WERI-Rb-1 (cell line): ENCODE measurements around the gene METTL15.
"Not testable (repeated sequence)": the region's sequence is repeated elsewhere in the genome, so short reads cannot be mapped to it uniquely, and the experiment has no call there.

Source experiments
- DNase-seq: peaks from one replicate; pipeline ENCODE4 v3.0.0-alpha.2; 2020
- H3K27ac ChIP-seq: fragments of 250-450 bp; sonication (Bioruptor Pico); 2 replicates; pipeline ENCODE4 v1.5.1; 2020; ENCODE audit warnings: mild to moderate bottlenecking, moderate library complexity
- H3K27me3 ChIP-seq: fragments of 250-450 bp; sonication (Bioruptor Pico); 2 replicates; pipeline ENCODE4 v1.5.1; 2021; ENCODE audit warnings: mild to moderate bottlenecking, low read depth, moderate library complexity; ENCODE audit not compliant: insufficient read depth, severe bottlenecking
- H3K36me3 ChIP-seq: fragments of 250-450 bp; sonication (Bioruptor Pico); 2 replicates; pipeline ENCODE4 v1.5.1; 2020; ENCODE audit warnings: mild to moderate bottlenecking, moderate library complexity
- H3K4me3 ChIP-seq: 2 replicates; pipeline ENCODE4 v1.5.1; 2011; ENCODE audit warnings: low read depth, mild to moderate bottlenecking, control low read depth, low read length
- H3K9me3 ChIP-seq: fragments of 250-450 bp; sonication (Bioruptor Pico); 2 replicates; pipeline ENCODE4 v1.5.1; 2021; ENCODE audit warnings: mild to moderate bottlenecking, moderate library complexity; ENCODE audit not compliant: severe bottlenecking
- TF ChIP-seq, protein P1 (sequence below): IDR thresholded peaks from 2 replicates; pipeline ENCODE4 v1.5.1; 2011; ENCODE audit warnings: low read depth, mild to moderate bottlenecking, control low read depth, inconsistent platforms, low read length

Gene METTL15

DNA sequence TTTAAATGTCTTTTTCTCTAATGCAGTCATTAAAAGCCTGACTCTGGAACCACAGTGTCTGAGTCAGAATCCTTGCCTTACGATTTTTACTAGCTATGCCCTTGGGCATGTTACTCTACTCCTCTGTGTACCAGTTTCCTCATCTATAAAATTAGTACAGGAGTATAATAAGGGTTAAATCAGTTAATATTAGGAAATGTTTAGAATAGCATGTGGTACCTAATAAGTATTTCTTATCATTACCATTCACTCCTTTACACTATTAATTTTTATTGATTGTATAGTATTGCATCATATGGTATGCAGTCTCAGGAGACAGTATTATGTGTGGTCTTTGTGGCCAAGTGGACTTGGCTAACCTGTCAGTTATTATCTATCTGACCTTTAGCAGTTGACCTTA, 68.2 kb downstream of the METTL15 start:
- Histone ChIP-seq H3K9me3 (no peaks in the 10 kb centered on the region), H3K27me3 (no peaks in the 10 kb centered on the region), H3K27ac (no peak overlapping the region), H3K4me3 (no peak overlapping the region), H3K36me3 (no peaks in the 10 kb centered on the region)
- no peak for DNase-seq
- TF ChIP-seq, protein P1, sequence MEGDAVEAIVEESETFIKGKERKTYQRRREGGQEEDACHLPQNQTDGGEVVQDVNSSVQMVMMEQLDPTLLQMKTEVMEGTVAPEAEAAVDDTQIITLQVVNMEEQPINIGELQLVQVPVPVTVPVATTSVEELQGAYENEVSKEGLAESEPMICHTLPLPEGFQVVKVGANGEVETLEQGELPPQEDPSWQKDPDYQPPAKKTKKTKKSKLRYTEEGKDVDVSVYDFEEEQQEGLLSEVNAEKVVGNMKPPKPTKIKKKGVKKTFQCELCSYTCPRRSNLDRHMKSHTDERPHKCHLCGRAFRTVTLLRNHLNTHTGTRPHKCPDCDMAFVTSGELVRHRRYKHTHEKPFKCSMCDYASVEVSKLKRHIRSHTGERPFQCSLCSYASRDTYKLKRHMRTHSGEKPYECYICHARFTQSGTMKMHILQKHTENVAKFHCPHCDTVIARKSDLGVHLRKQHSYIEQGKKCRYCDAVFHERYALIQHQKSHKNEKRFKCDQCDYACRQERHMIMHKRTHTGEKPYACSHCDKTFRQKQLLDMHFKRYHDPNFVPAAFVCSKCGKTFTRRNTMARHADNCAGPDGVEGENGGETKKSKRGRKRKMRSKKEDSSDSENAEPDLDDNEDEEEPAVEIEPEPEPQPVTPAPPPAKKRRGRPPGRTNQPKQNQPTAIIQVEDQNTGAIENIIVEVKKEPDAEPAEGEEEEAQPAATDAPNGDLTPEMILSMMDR, result no peak

DNA sequence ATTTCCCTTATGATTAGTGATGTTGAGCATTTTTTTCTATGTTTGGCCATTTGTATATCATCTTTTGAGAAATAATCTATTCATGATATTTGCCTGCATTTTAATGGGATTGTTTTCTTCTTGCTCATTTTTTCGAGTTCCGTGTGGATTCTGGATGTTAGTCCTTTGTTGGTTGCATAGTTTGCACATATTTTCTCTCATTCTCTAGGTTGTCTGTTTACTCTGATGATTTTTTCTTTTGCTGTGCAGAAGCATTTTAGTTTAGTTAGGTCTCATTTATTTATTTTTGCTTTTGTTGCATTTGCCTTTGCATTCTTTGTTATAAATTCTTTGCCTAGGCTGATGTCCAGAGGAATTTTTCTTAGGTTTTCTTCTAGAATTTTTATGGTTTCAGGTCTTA, 87.3 kb downstream of the METTL15 start:
- Histone ChIP-seq H3K27ac (no peak overlapping the region), H3K9me3 (no peaks in the 10 kb centered on the region), H3K36me3 (no peaks in the 10 kb centered on the region), H3K4me3 (no peak overlapping the region), H3K27me3 (no peaks in the 10 kb centered on the region)
- no peak for DNase-seq
- TF ChIP-seq, protein P1, result no peak

DNA sequence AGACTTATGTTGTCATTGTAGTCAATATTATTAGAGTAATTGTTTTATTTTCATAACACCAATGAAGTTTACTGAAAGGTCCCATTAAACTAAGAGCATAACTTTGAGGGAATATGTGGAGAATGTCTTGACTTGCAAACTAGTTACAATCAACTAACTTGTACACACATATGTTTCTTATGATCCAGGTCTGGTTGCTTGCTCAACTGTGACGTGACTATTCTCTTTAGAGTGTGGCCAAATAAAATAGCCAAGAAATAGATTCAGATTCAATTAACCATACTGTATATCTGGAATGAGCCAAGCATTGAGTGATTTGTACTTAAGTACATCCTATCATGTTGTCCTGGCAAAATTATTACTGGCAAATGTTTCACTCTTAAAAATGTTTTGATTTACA, 101.7 kb downstream of the METTL15 start:
- no peak overlapping the region for H3K4me3 ChIP-seq
- no peaks in the 10 kb centered on the region for H3K27me3 ChIP-seq
- DNase-seq, result no peak
- no peaks in the 10 kb centered on the region for H3K9me3 ChIP-seq
- H3K27ac ChIP-seq, result no peak overlapping the region
- TF ChIP-seq, protein P1, result no peak
- H3K36me3 ChIP-seq, result no peaks in the 10 kb centered on the region

DNA sequence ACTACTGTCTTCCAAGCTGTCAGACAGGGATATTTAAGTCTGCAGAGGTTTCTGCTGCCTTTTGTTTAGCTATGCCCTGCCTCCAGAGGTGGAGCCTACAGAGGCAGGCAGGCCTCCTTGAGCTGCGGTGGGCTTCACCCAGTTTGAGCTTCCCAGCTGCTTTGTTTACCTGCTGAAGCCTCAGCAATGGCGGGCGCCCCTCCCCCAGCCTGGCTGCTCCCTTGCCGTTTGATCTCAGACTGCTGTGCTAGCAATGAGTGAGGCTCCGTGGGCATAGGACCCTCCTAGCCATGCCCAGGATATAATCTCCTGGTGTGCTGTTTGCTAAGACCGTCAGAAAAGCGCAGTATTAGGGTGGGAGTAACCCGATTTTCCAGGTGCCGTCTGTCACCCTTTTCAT, 113.9 kb downstream of the METTL15 start:
- H3K36me3 ChIP-seq, H3K4me3 ChIP-seq, H3K27me3 ChIP-seq, H3K27ac ChIP-seq, H3K9me3 ChIP-seq, DNase-seq: not testable (repeated sequence)

DNA sequence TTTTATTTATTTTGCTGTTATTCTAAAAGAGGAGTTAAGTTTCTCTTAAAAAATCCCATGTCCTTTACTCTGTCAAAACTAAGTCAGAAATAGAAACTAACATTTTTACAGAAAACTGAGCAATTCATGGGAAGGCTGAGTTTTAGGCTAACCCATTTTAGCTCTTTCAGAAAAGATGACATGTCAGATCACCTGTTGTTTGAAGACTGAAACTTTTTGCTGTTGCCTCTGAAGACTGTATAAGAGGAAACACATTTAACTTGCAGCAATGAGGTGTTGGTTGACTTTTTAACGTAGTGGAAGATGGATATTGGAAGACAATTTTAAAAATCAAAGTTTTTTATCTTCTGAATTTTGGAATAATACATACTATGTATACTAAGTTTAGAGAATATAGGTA, 115.4 kb downstream of the METTL15 start:
- Histone ChIP-seq H3K27ac (no peak overlapping the region), H3K27me3 (no peaks in the 10 kb centered on the region), H3K36me3 (no peaks in the 10 kb centered on the region), H3K4me3 (no peak overlapping the region), H3K9me3 (no peaks in the 10 kb centered on the region)
- DNase-seq, result no peak
- TF ChIP-seq, protein P1, result no peak

DNA sequence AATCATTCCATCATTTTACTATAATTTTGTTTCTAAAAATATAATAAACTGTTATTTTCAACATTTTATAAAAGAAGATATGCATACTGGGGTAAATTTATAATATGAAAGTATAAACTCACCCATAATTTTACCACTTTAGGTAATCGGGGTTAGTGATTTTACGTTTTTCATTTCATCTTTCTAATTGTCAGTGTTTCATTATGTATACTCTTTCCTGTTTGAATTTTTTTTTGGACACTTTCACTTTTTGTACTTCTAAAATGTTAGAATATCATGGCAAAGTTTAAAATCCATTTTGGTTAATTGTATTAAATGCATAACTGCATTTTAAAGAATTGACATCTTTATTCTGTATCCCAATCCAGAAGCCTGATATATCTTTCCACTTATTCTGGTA, 115.8 kb downstream of the METTL15 start:
- no peaks in the 10 kb centered on the region for H3K36me3 ChIP-seq
- H3K4me3 ChIP-seq, result no peak overlapping the region
- TF ChIP-seq, protein P1, result no peak

DNA sequence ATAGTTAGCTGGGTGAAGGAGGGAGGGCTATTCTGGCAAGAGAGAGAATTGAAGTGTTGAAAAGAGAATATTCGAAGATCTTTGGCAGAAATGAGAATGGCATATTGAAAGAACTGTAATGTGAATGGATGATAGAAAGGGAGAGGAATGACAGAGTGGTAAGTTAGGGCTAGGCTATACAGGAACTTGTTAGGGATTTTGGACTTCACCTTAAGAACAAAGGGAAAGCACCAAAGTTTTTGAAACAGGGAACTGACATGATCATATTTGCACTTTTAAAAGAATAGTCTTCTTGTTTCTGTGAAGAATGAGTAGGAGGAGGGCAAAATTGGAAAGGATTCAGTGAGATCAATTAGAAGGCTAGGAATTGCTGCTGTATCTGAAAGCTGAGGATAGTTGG, 119.3 kb downstream of the METTL15 start:
- TF ChIP-seq, protein P1, result no peak
- Histone ChIP-seq H3K27me3 (no peaks in the 10 kb centered on the region), H3K4me3 (no peak overlapping the region), H3K36me3 (no peaks in the 10 kb centered on the region), H3K27ac (no peak overlapping the region), H3K9me3 (no peaks in the 10 kb centered on the region)
- no peak for DNase-seq

More for the DNA sequence above, 115.8 kb downstream of the METTL15 start:
- no peaks in the 10 kb centered on the region for H3K27me3 ChIP-seq
- H3K27ac ChIP-seq, result no peak overlapping the region
- DNase-seq, result no peak
- H3K9me3 ChIP-seq, result no peaks in the 10 kb centered on the region
